ENCODE measurements around the gene RMRP.

Gene RMRP

GRCh38 chr9:35657546-35658136 is at the start of gene RMRP:
RMRP (minus strand) TSS chr9:35658019.
- H3K27ac ChIP-seq: peak within 1 kb of the TSS; percentile 87
- H3K4me3 ChIP-seq (ENCODE audit: low read depth in 1 of 2, low read length in 1 of 2): peak within 1 kb of the TSS; percentile 86 to 87
- H3K36me3 ChIP-seq: no peaks in the 10 kb centered on the region
- peaks cover 26 to 29% of the 10 kb centered on the region in 2 experiments for H3K4me1 ChIP-seq (ENCODE audit: control insufficient read depth in 1 of 2, insufficient read depth in 1 of 2, low read depth in 1 of 2, low read length in 1 of 2)
- H3K9me3 ChIP-seq: no peaks in the 10 kb centered on the region
- no peak for TF ChIP-seq CTCF (IDR thresholded peaks at IDR 0.05)
- H3K27me3 ChIP-seq: no peaks in the 10 kb centered on the region

- no peak overlapping the region for H3K4me3 ChIP-seq (ENCODE audit: low read depth in 1 of 2, low read length in 1 of 2)
- H3K9me3 ChIP-seq: peaks cover 16% of the 10 kb centered on the region
- H3K27me3 ChIP-seq: no peaks in the 10 kb centered on the region
- no peak overlapping the region for H3K27ac ChIP-seq
- peaks cover 100% of the 10 kb centered on the region for H3K36me3 ChIP-seq
- TF ChIP-seq CTCF (IDR thresholded peaks at IDR 0.05): no peak
- H3K4me1 ChIP-seq (ENCODE audit: control insufficient read depth in 1 of 2, insufficient read depth in 1 of 2, low read depth in 1 of 2, low read length in 1 of 2): no peaks in the 10 kb centered on the region
Observed at GRCh38 chr9:35706951-35707350, 49.1 kb upstream of the RMRP start.

GRCh38 chr9:35705836-35706430 is 48.1 kb upstream of the RMRP start:
- H3K4me3 ChIP-seq (ENCODE audit: low read depth in 1 of 2, low read length in 1 of 2): no peak overlapping the region
- TF ChIP-seq CTCF (IDR thresholded peaks at IDR 0.05): no peak
- no peaks in the 10 kb centered on the region for H3K27me3 ChIP-seq
- no peaks in the 10 kb centered on the region for H3K4me1 ChIP-seq (ENCODE audit: control insufficient read depth in 1 of 2, insufficient read depth in 1 of 2, low read depth in 1 of 2, low read length in 1 of 2)
- peaks cover 16% of the 10 kb centered on the region for H3K9me3 ChIP-seq
- peaks cover 100% of the 10 kb centered on the region for H3K36me3 ChIP-seq
- H3K27ac ChIP-seq: no peak overlapping the region

GRCh38 chr9:35705372-35705771 is 47.6 kb upstream of the RMRP start:
- no peak overlapping the region for H3K27ac ChIP-seq
- no peak for TF ChIP-seq CTCF (IDR thresholded peaks at IDR 0.05)
- H3K4me3 ChIP-seq (ENCODE audit: low read depth in 1 of 2, low read length in 1 of 2): no peak overlapping the region
- H3K27me3 ChIP-seq: no peaks in the 10 kb centered on the region
- peaks cover 100% of the 10 kb centered on the region for H3K36me3 ChIP-seq
- H3K4me1 ChIP-seq (ENCODE audit: control insufficient read depth in 1 of 2, insufficient read depth in 1 of 2, low read depth in 1 of 2, low read length in 1 of 2): no peaks in the 10 kb centered on the region
- peaks cover 11% of the 10 kb centered on the region for H3K9me3 ChIP-seq

GRCh38 chr9:35703906-35704672 is 46.3 kb upstream of the RMRP start:
- no peak overlapping the region for H3K4me3 ChIP-seq (ENCODE audit: low read depth in 1 of 2, low read length in 1 of 2)

More at GRCh38 chr9:35703906-35704672, 46.3 kb upstream of the RMRP start:
- Histone ChIP-seq H3K4me1 (ENCODE audit: control insufficient read depth in 1 of 2, insufficient read depth in 1 of 2, low read depth in 1 of 2, low read length in 1 of 2) (no peaks in the 10 kb centered on the region), H3K27ac (no peak overlapping the region), H3K9me3 (peaks cover 9% of the 10 kb centered on the region), H3K36me3 (peaks cover 100% of the 10 kb centered on the region), H3K27me3 (no peaks in the 10 kb centered on the region)
- no peak for TF ChIP-seq CTCF (IDR thresholded peaks at IDR 0.05)

All from neutrophil (primary cell).